Peyer's patch (tissue), 4 donors: ENCODE data around the gene NFAT5.

ENCODE experiments used
- POLR2A ChIP-seq, 2 donors: fragments of 450-650 bp; IDR thresholded peaks; one replicate each; pipeline ENCODE4 v1.5.1; 2017; ENCODE audit warnings: antibody characterized with exemption in 2 of 2, mild to moderate bottlenecking in 2 of 2, moderate library complexity in 2 of 2
- TF ChIP-seq, protein P1 (sequence below), 6 experiments: fragments of 450-650 bp in 4 of 6; fragments of 200-600 bp in 2 of 6; sonication (generic) in 1 of 6; IDR thresholded peaks; one replicate each; pipeline ENCODE4 v1.5.1; 2017 to 2019; ENCODE audit warnings: antibody characterized with exemption in 6 of 6, mild to moderate bottlenecking in 3 of 6, moderate library complexity in 1 of 6

DNA sequence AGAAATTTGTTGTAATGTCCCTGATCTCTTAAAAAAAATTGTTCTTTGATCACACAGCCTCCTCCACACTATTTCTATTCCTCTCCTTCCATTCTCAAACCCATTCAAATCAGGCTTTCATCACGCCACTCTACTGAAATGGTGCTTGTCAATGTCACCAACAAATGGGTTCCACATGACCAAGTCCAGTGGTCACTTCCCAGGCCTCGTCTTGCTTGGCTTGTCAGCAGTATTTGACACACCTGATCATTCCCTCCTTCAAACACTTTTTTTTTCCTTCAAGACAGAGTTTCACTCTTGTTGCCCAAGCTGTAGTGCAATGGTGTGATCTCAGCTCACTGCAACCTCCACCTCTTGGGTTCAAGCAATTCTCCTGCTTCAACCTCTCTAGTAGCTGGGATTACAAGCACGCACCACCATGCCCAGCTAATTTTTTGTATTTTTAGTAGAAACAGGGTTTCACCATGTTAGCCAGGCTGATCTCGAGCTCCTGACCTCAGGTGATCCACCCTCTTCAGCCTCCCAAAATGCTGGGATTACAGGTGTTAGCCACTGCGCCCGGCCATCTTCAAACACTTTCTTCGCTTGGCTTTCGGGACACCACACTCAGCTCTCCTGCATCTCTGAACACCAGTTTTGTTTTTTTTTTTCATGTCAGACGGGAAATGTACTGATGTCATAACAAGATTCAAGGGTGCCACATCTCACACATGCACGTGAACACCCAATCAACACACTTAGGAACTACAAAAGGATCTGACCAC is 142.3 kb downstream of the NFAT5 start:
- TF ChIP-seq, protein P1, sequence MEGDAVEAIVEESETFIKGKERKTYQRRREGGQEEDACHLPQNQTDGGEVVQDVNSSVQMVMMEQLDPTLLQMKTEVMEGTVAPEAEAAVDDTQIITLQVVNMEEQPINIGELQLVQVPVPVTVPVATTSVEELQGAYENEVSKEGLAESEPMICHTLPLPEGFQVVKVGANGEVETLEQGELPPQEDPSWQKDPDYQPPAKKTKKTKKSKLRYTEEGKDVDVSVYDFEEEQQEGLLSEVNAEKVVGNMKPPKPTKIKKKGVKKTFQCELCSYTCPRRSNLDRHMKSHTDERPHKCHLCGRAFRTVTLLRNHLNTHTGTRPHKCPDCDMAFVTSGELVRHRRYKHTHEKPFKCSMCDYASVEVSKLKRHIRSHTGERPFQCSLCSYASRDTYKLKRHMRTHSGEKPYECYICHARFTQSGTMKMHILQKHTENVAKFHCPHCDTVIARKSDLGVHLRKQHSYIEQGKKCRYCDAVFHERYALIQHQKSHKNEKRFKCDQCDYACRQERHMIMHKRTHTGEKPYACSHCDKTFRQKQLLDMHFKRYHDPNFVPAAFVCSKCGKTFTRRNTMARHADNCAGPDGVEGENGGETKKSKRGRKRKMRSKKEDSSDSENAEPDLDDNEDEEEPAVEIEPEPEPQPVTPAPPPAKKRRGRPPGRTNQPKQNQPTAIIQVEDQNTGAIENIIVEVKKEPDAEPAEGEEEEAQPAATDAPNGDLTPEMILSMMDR (IDR thresholded peaks at IDR 0.05): no peak
- TF ChIP-seq POLR2A (IDR thresholded peaks at IDR 0.05): no peak
